K562 (cell line): ENCODE measurements around the gene ARHGAP9. TPM values are rescaled to one million over a fixed set of nuclear protein-coding genes. Genes with fewer than 3 reads are reported as not detected.

Experiments used
- CBX8 ChIP-seq: fragments of 200-600 bp; sonication (generic); IDR thresholded peaks from 2 replicates; pipeline ENCODE4 v1.6.1; 2012; ENCODE audit warnings: borderline replicate concordance, mixed run types, low read depth, mild to moderate bottlenecking, moderate library complexity, mixed read lengths, low read length, control low read depth, inconsistent platforms; ENCODE audit not compliant: poor library complexity, severe bottlenecking; ENCODE audit errors: extremely low read depth
- E2F1 ChIP-seq: sonication (generic); formaldehyde crosslinking; IDR thresholded peaks from 2 replicates; pipeline ENCODE4 v1.8.1; 2023; ENCODE audit warnings: mild to moderate bottlenecking, missing genetic modification reagents, moderate library complexity
- EP300 ChIP-seq: IDR thresholded peaks from 2 replicates; pipeline ENCODE4 v1.6.1; 2012; ENCODE audit warnings: low read length, improper control_type of control experiment
- KLF1 ChIP-seq: fragments of 450-650 bp; IDR thresholded peaks from 2 replicates; pipeline ENCODE4 v1.6.1; 2016; ENCODE audit warnings: missing genetic modification characterization, missing compliant biosample characterization
- MITF ChIP-seq: IDR thresholded peaks from 2 replicates; pipeline ENCODE4 v1.6.1; 2014; ENCODE audit warnings: antibody characterized with exemption
- NFIC ChIP-seq: fragments of 450-650 bp; IDR thresholded peaks from 2 replicates; pipeline ENCODE4 v1.6.1; 2017; ENCODE audit warnings: mild to moderate bottlenecking, inconsistent platforms
- RFX1 ChIP-seq: fragments of 450-650 bp; IDR thresholded peaks from 2 replicates; pipeline ENCODE4 v1.6.1; 2016; ENCODE audit warnings: mild to moderate bottlenecking, moderate library complexity
- polyA plus RNA-seq, 8 experiments: library from polyadenylated mRNA; depleted of rRNA in 4 of 8; stranded (reverse) in 5 of 8; unstranded in 3 of 8; fragments of >200 nt; fragmentation: Nextera tagmentation in 2 of 8; fragmentation: Illumina TruSeq in 1 of 8; extraction: Ambion mirVana in 2 of 8; extraction: Trizol in 1 of 8; gene quantifications; 2 replicates each; pipeline versions ENCODE4 v1.2.1 to v1.2.3, GENCODE V29; 2011 to 2014; ENCODE audit warnings: inconsistent platforms in 1 of 8, missing spikeins in 1 of 8
- total RNA-seq, 7 experiments: library from RNA; depleted of rRNA in 6 of 7; stranded (reverse); fragments of >200 nt in 6 of 7; fragmentation: Illumina TruSeq in 2 of 7; extraction: Trizol in 2 of 7; gene quantifications; 2 replicates each; pipeline versions ENCODE4 v1.2.1 to v1.2.3, GENCODE V29; 2011 to 2021; ENCODE audit warnings: low replicate concordance in 1 of 7
- TF ChIP-seq, protein P1 (sequence below), 2 experiments: fragments of 450-650 bp in 1 of 2; sonication (generic) in 1 of 2; formaldehyde crosslinking in 1 of 2; IDR thresholded peaks; 2 replicates each; pipeline versions ENCODE4 v1.7.1 to v1.9.0; 2016 to 2022; ENCODE audit warnings: inconsistent platforms in 1 of 2, mild to moderate bottlenecking in 1 of 2, missing genetic modification reagents in 1 of 2
- TF ChIP-seq, protein P2 (sequence below): fragments of 450-650 bp; IDR thresholded peaks from 2 replicates; pipeline ENCODE4 v1.7.0; 2016; ENCODE audit warnings: borderline replicate concordance

The ARHGAP9 gene
- total and polyA plus RNA-seq, 9 of the 15 experiments (the other 6 are each of a cell fraction or from before 2014, with no cell fraction given): 1.5 to 10.2 (median 5.1) TPM

- no peak for TF ChIP-seq EP300
- TF ChIP-seq MITF: no peak
- no peak for TF ChIP-seq KLF1
- TF ChIP-seq, protein P1, sequence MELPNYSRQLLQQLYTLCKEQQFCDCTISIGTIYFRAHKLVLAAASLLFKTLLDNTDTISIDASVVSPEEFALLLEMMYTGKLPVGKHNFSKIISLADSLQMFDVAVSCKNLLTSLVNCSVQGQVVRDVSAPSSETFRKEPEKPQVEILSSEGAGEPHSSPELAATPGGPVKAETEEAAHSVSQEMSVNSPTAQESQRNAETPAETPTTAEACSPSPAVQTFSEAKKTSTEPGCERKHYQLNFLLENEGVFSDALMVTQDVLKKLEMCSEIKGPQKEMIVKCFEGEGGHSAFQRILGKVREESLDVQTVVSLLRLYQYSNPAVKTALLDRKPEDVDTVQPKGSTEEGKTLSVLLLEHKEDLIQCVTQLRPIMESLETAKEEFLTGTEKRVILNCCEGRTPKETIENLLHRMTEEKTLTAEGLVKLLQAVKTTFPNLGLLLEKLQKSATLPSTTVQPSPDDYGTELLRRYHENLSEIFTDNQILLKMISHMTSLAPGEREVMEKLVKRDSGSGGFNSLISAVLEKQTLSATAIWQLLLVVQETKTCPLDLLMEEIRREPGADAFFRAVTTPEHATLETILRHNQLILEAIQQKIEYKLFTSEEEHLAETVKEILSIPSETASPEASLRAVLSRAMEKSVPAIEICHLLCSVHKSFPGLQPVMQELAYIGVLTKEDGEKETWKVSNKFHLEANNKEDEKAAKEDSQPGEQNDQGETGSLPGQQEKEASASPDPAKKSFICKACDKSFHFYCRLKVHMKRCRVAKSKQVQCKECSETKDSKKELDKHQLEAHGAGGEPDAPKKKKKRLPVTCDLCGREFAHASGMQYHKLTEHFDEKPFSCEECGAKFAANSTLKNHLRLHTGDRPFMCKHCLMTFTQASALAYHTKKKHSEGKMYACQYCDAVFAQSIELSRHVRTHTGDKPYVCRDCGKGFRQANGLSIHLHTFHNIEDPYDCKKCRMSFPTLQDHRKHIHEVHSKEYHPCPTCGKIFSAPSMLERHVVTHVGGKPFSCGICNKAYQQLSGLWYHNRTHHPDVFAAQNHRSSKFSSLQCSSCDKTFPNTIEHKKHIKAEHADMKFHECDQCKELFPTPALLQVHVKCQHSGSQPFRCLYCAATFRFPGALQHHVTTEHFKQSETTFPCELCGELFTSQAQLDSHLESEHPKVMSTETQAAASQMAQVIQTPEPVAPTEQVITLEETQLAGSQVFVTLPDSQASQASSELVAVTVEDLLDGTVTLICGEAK (IDR thresholded peaks at IDR 0.05): no peak
- TF ChIP-seq, protein P1 (CRISPR knock-in tag; IDR thresholded peaks at IDR 0.05): no peak
- TF ChIP-seq, protein P2, sequence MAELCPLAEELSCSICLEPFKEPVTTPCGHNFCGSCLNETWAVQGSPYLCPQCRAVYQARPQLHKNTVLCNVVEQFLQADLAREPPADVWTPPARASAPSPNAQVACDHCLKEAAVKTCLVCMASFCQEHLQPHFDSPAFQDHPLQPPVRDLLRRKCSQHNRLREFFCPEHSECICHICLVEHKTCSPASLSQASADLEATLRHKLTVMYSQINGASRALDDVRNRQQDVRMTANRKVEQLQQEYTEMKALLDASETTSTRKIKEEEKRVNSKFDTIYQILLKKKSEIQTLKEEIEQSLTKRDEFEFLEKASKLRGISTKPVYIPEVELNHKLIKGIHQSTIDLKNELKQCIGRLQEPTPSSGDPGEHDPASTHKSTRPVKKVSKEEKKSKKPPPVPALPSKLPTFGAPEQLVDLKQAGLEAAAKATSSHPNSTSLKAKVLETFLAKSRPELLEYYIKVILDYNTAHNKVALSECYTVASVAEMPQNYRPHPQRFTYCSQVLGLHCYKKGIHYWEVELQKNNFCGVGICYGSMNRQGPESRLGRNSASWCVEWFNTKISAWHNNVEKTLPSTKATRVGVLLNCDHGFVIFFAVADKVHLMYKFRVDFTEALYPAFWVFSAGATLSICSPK: no peak
- no peak for TF ChIP-seq NFIC
- no peak for TF ChIP-seq E2F1
- no peak for TF ChIP-seq CBX8
- TF ChIP-seq RFX1: peak; percentile 46; the same call in 1 of the 2 replicates
- TF ChIP-seq, all 486 proteins: peak for 2
Observed at GRCh38 chr12:57527184-57527583, 47.5 kb upstream of the ARHGAP9 start (continued).
